ENCODE measurements around the gene RNF40.

Gene RNF40

GRCh38 chr16:30740364-30741251 is 21.5 kb upstream of the RNF40 start:
- no peak for DNase-seq (ENCODE audit: low read depth)

GRCh38 chr16:30741461-30741914 is 20.6 kb upstream of the RNF40 start:
- DNase-seq (ENCODE audit: low read depth), result no peak

- DNase-seq (ENCODE audit: low read depth), result no peak
These were observed 18.4 kb upstream of the RNF40 start for GRCh38 chr16:30743716-30744115.

- no peak for DNase-seq (ENCODE audit: low read depth)
These were observed 17.9 kb upstream of the RNF40 start for GRCh38 chr16:30744183-30744582.

- DNase-seq (ENCODE audit: low read depth), result no peak
These were observed 17.0 kb upstream of the RNF40 start for GRCh38 chr16:30745082-30745481.

GRCh38 chr16:30746638-30747175 is 15.4 kb upstream of the RNF40 start:
- no peak for DNase-seq (ENCODE audit: low read depth)

GRCh38 chr16:30747331-30747730 is 14.8 kb upstream of the RNF40 start:
- no peak for DNase-seq (ENCODE audit: low read depth)

GRCh38 chr16:30747799-30748633 is 14.1 kb upstream of the RNF40 start, which contains the start of gene PHKG2:
PHKG2 (plus strand) TSS chr16:30748425; CDS start chr16:30748821, 396 bp downstream.
- peak; percentile 95 for DNase-seq (ENCODE audit: low read depth)

GRCh38 chr16:30748634-30749445 is 13.3 kb upstream of the RNF40 start:
- no peak for DNase-seq (ENCODE audit: low read depth)

GRCh38 chr16:30750201-30750600 is 11.9 kb upstream of the RNF40 start:
- no peak for DNase-seq (ENCODE audit: low read depth)

- no peak for DNase-seq (ENCODE audit: low read depth)
These were observed 11.2 kb upstream of the RNF40 start for GRCh38 chr16:30750876-30751465.

GRCh38 chr16:30753596-30753995 is 8.5 kb upstream of the RNF40 start:
- DNase-seq (ENCODE audit: low read depth), result no peak

GRCh38 chr16:30755955-30756780 is 6.0 kb upstream of the RNF40 start:
- DNase-seq (ENCODE audit: low read depth), result no peak

GRCh38 chr16:30756781-30757100 is 5.4 kb upstream of the RNF40 start:
- no peak for DNase-seq (ENCODE audit: low read depth)

- DNase-seq (ENCODE audit: low read depth), result no peak
These were observed 4.8 kb upstream of the RNF40 start for GRCh38 chr16:30757316-30757715.

GRCh38 chr16:30758988-30759491 is 3.1 kb upstream of the RNF40 start:
- DNase-seq (ENCODE audit: low read depth), result no peak

GRCh38 chr16:30760001-30760559 is 2.0 kb upstream of the RNF40 start:
- no peak for DNase-seq (ENCODE audit: low read depth)

GRCh38 chr16:30760577-30761426 is 1.3 kb upstream of the RNF40 start:
- DNase-seq (ENCODE audit: low read depth), result no peak

GRCh38 chr16:30761427-30761927 is 645 bp upstream of the RNF40 start:
- DNase-seq (ENCODE audit: low read depth), result peak; percentile 23
